ENCODE measurements around the gene CNPY3. TPM values are rescaled to one million over a fixed set of nuclear protein-coding genes. Genes with fewer than 3 reads are reported as not detected.
"Not testable (repeated sequence)": the region's sequence is repeated elsewhere in the genome, so short reads cannot be mapped to it uniquely, and the experiment has no call there.

The CNPY3 gene
- total RNA-seq, 4 donors from 2014 or later: 27.8 to 101 (median 47.9) TPM

GRCh38 chr6:42890311-42891198, 38.7 kb upstream of the CNPY3 start:
- H3K9me3 ChIP-seq: no peaks in the 10 kb centered on the region
- TF ChIP-seq CTCF (IDR thresholded peaks at IDR 0.05): no peak
- peak; percentile 74 to 75 for TF ChIP-seq POLR2A (IDR thresholded peaks at IDR 0.05)
- peak overlapping the region; percentile 67 to 99 (median 73) for H3K4me3 ChIP-seq
- DNase-seq: peak; percentile 91 to 96 (median 93)
- H3K4me1 ChIP-seq: peaks cover 0 to 14% (median 4%) of the 10 kb centered on the region in 4 donors
- no peaks in the 10 kb centered on the region for H3K27me3 ChIP-seq
- peak overlapping the region; percentile 82 to 96 (median 92) for H3K27ac ChIP-seq
- H3K36me3 ChIP-seq: peaks cover 0 to 16% (median 4%) of the 10 kb centered on the region in 3 donors

GRCh38 chr6:42891199-42891722, 38.0 kb upstream of the CNPY3 start:
- no peaks in the 10 kb centered on the region for H3K27me3 ChIP-seq
- no peak for DNase-seq
- peak overlapping the region; percentile 82 to 96 (median 92) for H3K27ac ChIP-seq
- H3K9me3 ChIP-seq: no peaks in the 10 kb centered on the region
- peaks cover 0 to 14% (median 4%) of the 10 kb centered on the region in 4 donors for H3K4me1 ChIP-seq
- peak overlapping the region; percentile 67 to 99 (median 73) for H3K4me3 ChIP-seq
- TF ChIP-seq POLR2A (IDR thresholded peaks at IDR 0.05) (no peak), CTCF (IDR thresholded peaks at IDR 0.05) (no peak)
- H3K36me3 ChIP-seq: peaks cover 0 to 9% (median 0%) of the 10 kb centered on the region in 3 donors

GRCh38 chr6:42894041-42894828, 35.0 kb upstream of the CNPY3 start:
- not testable (repeated sequence) for H3K27me3 ChIP-seq, H3K4me3 ChIP-seq, H3K9me3 ChIP-seq, H3K36me3 ChIP-seq
- DNase-seq: peak in 2 of 3 donors; percentile 54 to 62
- Histone ChIP-seq H3K27ac (peak overlapping the region in 1 of 4 donors; percentile 71), H3K4me1 (peaks cover 0 to 14% (median 4%) of the 10 kb centered on the region in 4 donors)

- DNase-seq: no peak
These were observed 33.0 kb upstream of the CNPY3 start for GRCh38 chr6:42896178-42896719.

GRCh38 chr6:42898891-42899361, 30.4 kb upstream of the CNPY3 start:
- peak; percentile 71 to 86 (median 80) for TF ChIP-seq CTCF (IDR thresholded peaks at IDR 0.05)
- no peak for TF ChIP-seq POLR2A (IDR thresholded peaks at IDR 0.05)
- DNase-seq: peak in 2 of 3 donors; percentile 79 to 89

More at GRCh38 chr6:42896178-42896719, 33.0 kb upstream of the CNPY3 start:
- Histone ChIP-seq H3K4me3 (no peak overlapping the region), H3K27me3 (no peaks in the 10 kb centered on the region), H3K9me3 (no peaks in the 10 kb centered on the region), H3K27ac (no peak overlapping the region), H3K36me3 (no peaks in the 10 kb centered on the region), H3K4me1 (peaks cover 0 to 6% (median 3%) of the 10 kb centered on the region in 4 donors)
- TF ChIP-seq POLR2A (IDR thresholded peaks at IDR 0.05) (no peak), CTCF (IDR thresholded peaks at IDR 0.05) (no peak)

More at GRCh38 chr6:42898891-42899361, 30.4 kb upstream of the CNPY3 start:
- H3K36me3 ChIP-seq: no peaks in the 10 kb centered on the region
- H3K4me3 ChIP-seq: no peak overlapping the region
- peaks cover 0 to 7% (median 0%) of the 10 kb centered on the region in 4 donors for H3K4me1 ChIP-seq
- no peak overlapping the region for H3K27ac ChIP-seq
- no peaks in the 10 kb centered on the region for H3K9me3 ChIP-seq
- H3K27me3 ChIP-seq: no peaks in the 10 kb centered on the region

Data from Peyer's patch (tissue), 4 donors.